ENCODE measurements around the gene STPG1.

The STPG1 gene

GRCh38 chr1:24425922-24426321 lies 12.3 kb upstream of the STPG1 start:
- no peak for DNase-seq

GRCh38 chr1:24425441-24425840 lies 11.9 kb upstream of the STPG1 start:
- no peak for DNase-seq

DNA sequence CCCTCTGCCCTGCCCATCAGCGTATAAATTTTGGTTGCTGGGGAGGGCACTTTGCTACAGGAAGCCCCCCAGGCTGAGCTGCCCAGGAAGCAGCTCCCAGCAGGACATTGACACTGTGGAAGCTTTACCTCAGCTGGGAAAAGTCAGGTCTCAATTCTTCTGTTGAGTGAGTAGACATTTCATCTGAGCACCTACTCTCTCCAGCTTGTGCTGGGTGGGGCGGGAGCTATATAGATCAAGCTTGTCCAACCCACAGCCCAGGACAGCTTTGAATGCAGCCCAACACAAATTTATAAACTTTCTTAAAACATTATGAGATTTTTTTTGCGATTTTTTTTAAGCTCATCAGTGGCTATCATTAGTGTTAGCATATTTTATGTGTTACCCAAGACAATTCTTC lies 11.4 kb upstream of the STPG1 start:
- no peak for DNase-seq

DNA sequence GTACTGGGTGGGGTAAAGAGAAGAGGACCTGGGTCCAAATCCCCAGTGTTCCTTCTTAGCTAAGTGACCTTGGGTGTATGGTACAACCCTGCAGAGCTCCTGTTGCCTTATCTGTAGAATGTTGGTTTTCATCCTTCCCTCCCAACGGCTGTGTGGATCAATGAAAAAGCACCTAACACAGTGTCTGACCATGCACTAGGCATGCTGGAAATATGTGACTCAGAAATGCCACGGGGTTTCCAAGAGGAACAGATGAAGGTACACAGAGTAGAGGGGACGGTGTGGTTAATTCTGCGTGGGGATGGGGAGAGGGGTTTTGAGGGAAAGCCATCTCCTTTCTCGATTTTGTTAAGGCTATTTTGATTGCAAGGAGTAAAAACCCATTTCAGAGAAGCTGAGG lies 10.6 kb upstream of the STPG1 start:
- no peak for DNase-seq

GRCh38 chr1:24421502-24421901 lies 7.9 kb upstream of the STPG1 start:
- no peak for DNase-seq

GRCh38 chr1:24420547-24420946 lies 7.0 kb upstream of the STPG1 start:
- no peak for DNase-seq

DNA sequence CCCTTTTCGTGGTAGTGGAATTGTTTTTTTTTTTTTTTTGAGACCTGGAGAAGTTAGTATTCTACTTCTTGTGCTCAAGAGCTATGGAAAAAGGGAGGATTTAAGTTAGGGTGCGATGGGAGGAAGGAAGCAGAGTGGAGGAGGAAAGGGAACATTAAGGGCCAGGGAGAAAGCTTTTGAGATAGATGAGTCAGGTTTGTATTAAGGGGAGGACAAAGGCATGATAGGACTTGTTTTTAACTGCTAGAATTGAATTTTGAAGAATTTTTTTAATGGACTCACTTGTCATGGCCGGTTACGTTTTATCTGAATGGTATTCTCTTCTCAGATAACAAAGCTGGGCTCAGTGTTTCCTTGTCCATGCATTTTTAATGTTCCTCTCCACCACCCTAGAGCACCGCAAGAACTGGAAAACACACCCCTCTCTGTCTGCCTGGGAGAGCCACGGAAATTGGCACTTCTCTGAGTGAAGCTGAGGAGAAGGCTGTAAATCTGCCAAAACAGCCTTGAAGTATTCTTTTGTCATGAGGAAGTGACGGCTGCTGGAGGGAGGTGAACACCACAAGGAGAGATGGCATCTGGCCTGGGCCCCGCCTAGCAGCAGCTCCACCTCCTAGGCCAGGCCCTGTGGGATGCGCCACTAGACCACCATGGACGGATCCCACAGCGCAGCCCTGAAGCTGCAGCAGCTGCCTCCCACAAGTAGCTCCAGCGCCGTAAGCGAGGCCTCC lies 5.5 kb upstream of the STPG1 start:
- DNase-seq: no peak

DNA sequence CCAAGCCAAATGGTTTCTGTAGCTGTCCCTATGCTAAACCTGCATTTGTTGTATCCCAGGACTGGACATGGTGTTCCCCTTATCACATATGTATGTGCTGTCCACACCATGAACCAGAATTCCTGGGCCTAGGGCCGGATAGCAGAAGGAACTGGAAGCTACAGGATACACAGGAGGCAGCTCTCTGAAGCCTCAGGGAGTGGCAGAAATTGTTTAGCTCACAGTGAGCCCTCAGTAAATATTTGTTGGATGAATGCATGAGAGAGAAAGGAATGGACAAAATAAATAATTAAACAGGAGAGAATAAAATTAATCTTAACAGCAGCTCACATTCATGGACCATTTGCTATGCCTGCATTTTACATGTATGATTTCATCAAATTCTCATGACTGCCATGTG lies 4.1 kb upstream of the STPG1 start:
- no peak for DNase-seq

GRCh38 chr1:24416666-24417391 lies 3.2 kb upstream of the STPG1 start:
- DNase-seq: no peak

- DNase-seq: no peak
Measured at GRCh38 chr1:24415910-24416665, 2.5 kb upstream of the STPG1 start.

- peak; percentile 95 for DNase-seq
Measured at GRCh38 chr1:24415334-24415909, 1.8 kb upstream of the STPG1 start, which contains the start of gene NIPAL3. NIPAL3 (plus strand) TSS chr1:24415802; CDS start chr1:24419548, 3,746 bp downstream.

- no peak for DNase-seq
Measured at GRCh38 chr1:24414775-24415333, 1.3 kb upstream of the STPG1 start.

DNA sequence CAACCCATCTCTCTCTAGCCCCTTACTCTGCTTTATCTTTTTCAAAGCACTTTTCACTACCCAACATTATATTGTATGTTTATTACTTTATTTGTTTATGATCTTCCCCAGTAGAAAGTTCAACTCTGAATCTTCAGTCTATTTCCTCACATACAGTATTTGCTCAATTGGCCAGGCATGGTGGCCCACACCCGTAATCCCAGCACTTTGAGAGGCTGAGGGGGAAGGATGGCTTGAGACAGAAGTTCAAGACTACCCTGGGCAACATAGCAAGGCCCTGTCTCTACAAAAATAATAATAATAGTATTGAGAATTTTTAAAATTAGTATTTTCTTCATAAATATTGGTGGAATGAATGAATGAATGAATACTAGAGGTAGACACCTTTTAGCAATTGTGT lies 1.2 kb downstream of the STPG1 start:
- no peak for DNase-seq

DNA sequence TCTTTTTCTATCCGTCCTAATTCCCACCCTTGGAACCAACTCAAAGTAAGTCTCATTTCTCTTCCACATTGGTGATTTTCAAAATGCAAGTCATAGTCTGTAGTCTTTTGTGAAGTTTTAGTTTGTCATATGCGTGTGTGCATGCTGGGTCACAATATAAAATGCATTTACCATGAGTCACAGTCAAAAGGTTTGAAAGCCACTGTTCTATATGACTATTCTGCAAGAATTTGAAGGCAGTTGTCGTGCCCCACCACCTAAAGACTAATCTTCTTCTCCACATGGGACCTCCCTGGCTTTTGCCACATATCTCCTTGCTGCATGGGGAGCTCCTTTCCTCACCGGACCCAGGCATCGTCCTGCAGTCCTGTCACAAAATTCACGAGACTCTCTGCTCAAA lies 1.6 kb downstream of the STPG1 start:
- DNase-seq: no peak

- DNase-seq: no peak
Measured at GRCh38 chr1:24410750-24411149, 2.8 kb downstream of the STPG1 start.

- no peak for DNase-seq
Measured at GRCh38 chr1:24409535-24409934, 4.0 kb downstream of the STPG1 start.

DNA sequence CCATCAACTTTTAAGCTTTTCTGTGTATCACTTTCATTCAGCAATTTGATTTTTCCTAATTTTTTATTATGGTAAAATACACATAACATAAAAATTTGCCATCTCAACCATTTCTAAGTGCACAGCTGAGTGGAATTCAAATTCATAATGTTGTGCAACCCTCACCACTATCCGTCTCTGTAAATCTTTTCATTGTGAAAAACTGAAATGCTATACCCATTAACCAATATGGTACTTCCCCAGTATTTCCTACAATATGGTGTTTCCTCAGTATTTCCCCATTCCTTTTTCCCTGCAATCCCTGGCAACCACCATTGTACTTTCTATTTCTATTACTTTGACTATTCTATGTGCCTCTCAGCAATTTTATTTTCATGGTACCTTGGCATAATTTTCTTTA lies 6.8 kb downstream of the STPG1 start:
- no peak for DNase-seq

DNA sequence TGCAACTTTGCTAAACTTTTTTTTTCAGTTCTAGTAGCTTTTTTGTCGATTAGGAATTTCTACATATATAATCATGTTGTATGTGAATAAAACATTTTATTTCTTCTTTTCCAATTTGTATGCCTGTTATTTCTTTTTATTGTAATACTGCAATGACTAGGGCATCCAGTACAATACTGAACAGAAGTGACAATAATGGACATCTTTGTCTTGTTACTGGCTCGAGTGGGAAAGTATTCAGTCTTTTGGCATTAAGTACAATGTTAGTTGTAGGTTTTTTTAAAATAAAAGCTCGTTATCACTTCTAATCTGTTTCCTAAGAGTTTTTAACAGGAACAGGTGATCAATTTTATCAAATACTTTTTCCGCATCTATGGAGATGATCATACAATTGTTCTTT lies 9.8 kb downstream of the STPG1 start:
- no peak for DNase-seq

DNA sequence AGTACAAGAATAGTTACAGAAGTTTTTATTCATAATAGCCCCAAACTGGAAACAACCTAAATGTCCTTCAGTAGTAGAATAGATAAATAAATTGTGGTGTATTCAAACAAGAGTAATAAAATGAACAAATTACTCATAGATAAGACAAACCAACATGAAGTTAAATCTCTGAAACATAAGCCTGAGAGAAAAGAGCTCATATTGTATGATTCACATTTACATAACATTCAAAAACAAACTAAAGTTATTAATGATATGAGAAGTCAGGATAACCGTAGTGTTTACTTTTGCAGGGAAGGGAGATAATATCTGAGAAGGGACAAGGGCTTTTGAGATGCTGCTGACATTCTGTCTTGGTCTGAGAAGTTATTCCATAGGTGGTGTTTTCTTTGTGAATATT lies 13.5 kb downstream of the STPG1 start:
- DNase-seq: no peak

DNA sequence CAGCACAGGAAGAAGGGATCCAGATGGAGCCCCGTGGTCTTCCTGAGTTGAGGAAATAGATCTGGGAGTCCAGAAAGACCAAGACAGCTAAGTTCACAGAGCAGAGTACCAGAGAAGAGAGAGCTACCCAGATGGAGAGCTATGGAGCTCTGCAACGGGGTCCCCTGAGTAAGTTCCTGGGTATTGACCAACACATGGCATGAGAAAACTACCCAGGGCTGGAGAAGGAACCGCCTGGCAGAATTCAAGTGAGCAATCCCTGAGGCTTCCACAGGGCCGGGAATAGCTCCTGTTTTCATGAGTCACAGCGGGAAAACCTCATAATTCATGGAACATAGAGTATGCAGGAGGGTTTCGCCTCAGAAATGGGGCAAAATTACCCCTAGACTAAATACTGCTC lies 19.7 kb downstream of the STPG1 start:
- DNase-seq: no peak

- no peak for DNase-seq
Measured at GRCh38 chr1:24392982-24393650, 20.5 kb downstream of the STPG1 start.

- DNase-seq: no peak
Measured at GRCh38 chr1:24392604-24392946, 21.0 kb downstream of the STPG1 start.
